ENCODE data around the gene MAP3K6. TPM values are rescaled to one million over a fixed set of nuclear protein-coding genes. Genes with fewer than 3 reads are reported as not detected.

The MAP3K6 gene
- total and polyA plus RNA-seq, 3 experiments from 2014 or later: 6.0 to 7.1 (median 6.9) TPM

GRCh38 chr1:27330786-27331185, 36.0 kb downstream of the MAP3K6 start:
- Histone ChIP-seq H3K27me3 (ENCODE audit: insufficient read depth, low read length, poor library complexity, severe bottlenecking) (no peaks in the 10 kb centered on the region), H3K36me3 (ENCODE audit: insufficient read depth, low read length) (peaks cover 42% of the 10 kb centered on the region), H3K4me1 (ENCODE audit: insufficient read depth, low read length) (peaks cover 29% of the 10 kb centered on the region), H3K9me3 (ENCODE audit: low read length) (no peaks in the 10 kb centered on the region), H3K4me3 (ENCODE audit: low read length) (no peak overlapping the region), H3K27ac (ENCODE audit: low read depth, low read length) (no peak overlapping the region)
- H3K9me3 Mint-ChIP-seq: no peaks in the 10 kb centered on the region
- no peak for DNase-seq
- no peaks in the 10 kb centered on the region for H3K27me3 Mint-ChIP-seq
- peaks cover 0 to 91% (median 3%) of the 10 kb centered on the region in 3 donors for H3K36me3 Mint-ChIP-seq
- H3K4me3 Mint-ChIP-seq: peak overlapping the region in 1 of 7 donors; percentile 23
- ChIA-PET POLR2A (no interaction called here), CTCF (interaction anchor here (0.9 to 8.8 kb wide), 2 partner anchors 24 to 30 kb away, joined by 3 to 99 read pairs; no protein-coding TSS in a partner anchor)
- peaks cover 39 to 67% (median 46%) of the 10 kb centered on the region in 3 donors for H3K4me1 Mint-ChIP-seq
- peak overlapping the region in 3 of 8 donors; percentile 50 to 95 (median 60) for H3K27ac Mint-ChIP-seq

GRCh38 chr1:27327964-27328363, 38.8 kb downstream of the MAP3K6 start:
- ChIA-PET CTCF (interaction anchor here (1.3 to 6.3 kb wide), 4 partner anchors 8 to 62 kb away, joined by 3 to 25 read pairs (median 5); no protein-coding TSS in a partner anchor), POLR2A (no interaction called here)
- H3K4me3 Mint-ChIP-seq: peak overlapping the region in 2 of 7 donors; percentile 22
- Histone ChIP-seq H3K4me3 (ENCODE audit: low read length) (no peak overlapping the region), H3K27me3 (ENCODE audit: insufficient read depth, low read length, poor library complexity, severe bottlenecking) (no peaks in the 10 kb centered on the region), H3K36me3 (ENCODE audit: insufficient read depth, low read length) (peaks cover 37% of the 10 kb centered on the region), H3K9me3 (ENCODE audit: low read length) (no peaks in the 10 kb centered on the region), H3K4me1 (ENCODE audit: insufficient read depth, low read length) (peaks cover 39% of the 10 kb centered on the region), H3K27ac (ENCODE audit: low read depth, low read length) (no peak overlapping the region)
- H3K27me3 Mint-ChIP-seq: no peaks in the 10 kb centered on the region
- peaks cover 53 to 90% (median 68%) of the 10 kb centered on the region in 3 donors for H3K4me1 Mint-ChIP-seq
- H3K27ac Mint-ChIP-seq: peak overlapping the region in 4 of 8 donors; percentile 5 to 73 (median 18)
- no peaks in the 10 kb centered on the region for H3K9me3 Mint-ChIP-seq
- DNase-seq: no peak
- H3K36me3 Mint-ChIP-seq: peaks cover 0 to 83% (median 6%) of the 10 kb centered on the region in 3 donors

GRCh38 chr1:27325286-27325685, 41.5 kb downstream of the MAP3K6 start:
- H3K4me3 ChIP-seq (ENCODE audit: low read length): no peak overlapping the region
- no peak overlapping the region for H3K27ac ChIP-seq (ENCODE audit: low read depth, low read length)
- H3K4me3 Mint-ChIP-seq: peak overlapping the region in 2 of 7 donors; percentile 18 to 68
- POLR2A ChIA-PET: interaction anchor here (2.9 kb wide), 1 partner anchor 17 kb away, joined by 8 read pairs; the partner anchor contains the start of gene SYTL1
- H3K4me1 ChIP-seq (ENCODE audit: insufficient read depth, low read length): peaks cover 38% of the 10 kb centered on the region
- peaks cover 57 to 83% (median 74%) of the 10 kb centered on the region in 3 donors for H3K4me1 Mint-ChIP-seq
- H3K36me3 ChIP-seq (ENCODE audit: insufficient read depth, low read length): peaks cover 23% of the 10 kb centered on the region
- CTCF ChIA-PET: interaction anchor here (1.5 to 6.3 kb wide), 4 partner anchors 25 to 70 kb away, joined by 3 to 25 read pairs (median 5); no protein-coding TSS in a partner anchor
- H3K9me3 Mint-ChIP-seq: no peaks in the 10 kb centered on the region
- H3K27ac Mint-ChIP-seq: peak overlapping the region in 3 of 8 donors; percentile 53 to 77 (median 54)
- H3K9me3 ChIP-seq (ENCODE audit: low read length): no peaks in the 10 kb centered on the region
- H3K27me3 Mint-ChIP-seq: peaks cover 2 to 4% of the 10 kb centered on the region in 2 donors
- peaks cover 0 to 66% (median 6%) of the 10 kb centered on the region in 3 donors for H3K36me3 Mint-ChIP-seq
- no peak for DNase-seq
- H3K27me3 ChIP-seq (ENCODE audit: insufficient read depth, low read length, poor library complexity, severe bottlenecking): peaks cover 3% of the 10 kb centered on the region

- peak overlapping the region; percentile 95 for H3K27ac ChIP-seq (ENCODE audit: low read depth, low read length)
- Mint-ChIP-seq H3K36me3 (peaks cover 0 to 45% (median 6%) of the 10 kb centered on the region in 3 donors), H3K27ac (peak overlapping the region; percentile 82 to 97 (median 96)), H3K4me1 (peaks cover 43 to 63% (median 54%) of the 10 kb centered on the region in 3 donors), H3K27me3 (peaks cover 4% of the 10 kb centered on the region in 2 donors), H3K9me3 (no peaks in the 10 kb centered on the region), H3K4me3 (peak overlapping the region; percentile 95 to 99 (median 97))
- peak overlapping the region; percentile 93 for H3K4me3 ChIP-seq (ENCODE audit: low read length)
- POLR2A ChIA-PET: interaction anchor here (0.8 to 2.9 kb wide), 3 partner anchors 17 to 69 kb away, joined by 3 to 8 read pairs (median 4); partner anchors contain the start of gene SYTL1
- CTCF ChIA-PET: interaction anchor here (0.7 to 6.3 kb wide), 6 partner anchors 10 to 35 kb away, joined by 3 to 25 read pairs (median 3); no protein-coding TSS in a partner anchor
- peaks cover 38% of the 10 kb centered on the region for H3K4me1 ChIP-seq (ENCODE audit: insufficient read depth, low read length)
- DNase-seq: no peak
- H3K36me3 ChIP-seq (ENCODE audit: insufficient read depth, low read length): peaks cover 17% of the 10 kb centered on the region
- peaks cover 9% of the 10 kb centered on the region for H3K27me3 ChIP-seq (ENCODE audit: insufficient read depth, low read length, poor library complexity, severe bottlenecking)
- no peaks in the 10 kb centered on the region for H3K9me3 ChIP-seq (ENCODE audit: low read length)
These were observed 44.1 kb downstream of the MAP3K6 start for GRCh38 chr1:27322569-27323240.

GRCh38 chr1:27321813-27322568, 44.8 kb downstream of the MAP3K6 start, which contains the start of gene TMEM222:
TSS of gene TMEM222 (plus strand) at chr1:27322163. CDS start at chr1:27322198, 35 bp downstream.
- H3K27ac Mint-ChIP-seq: peak within 1 kb of the TSS; percentile 82 to 97 (median 96)
- H3K4me1 Mint-ChIP-seq: peaks cover 40 to 58% (median 50%) of the 10 kb centered on the region in 3 donors
- H3K9me3 ChIP-seq (ENCODE audit: low read length): no peaks in the 10 kb centered on the region
- DNase-seq: peak; percentile 95 to 97 (median 97)
- H3K4me1 ChIP-seq (ENCODE audit: insufficient read depth, low read length): peaks cover 36% of the 10 kb centered on the region
- POLR2A ChIA-PET: interaction anchor here (0.8 to 2.9 kb wide), 3 partner anchors 18 to 69 kb away, joined by 3 to 8 read pairs (median 4); partner anchors contain the start of gene SYTL1
- peaks cover 0 to 41% (median 5%) of the 10 kb centered on the region in 3 donors for H3K36me3 Mint-ChIP-seq
- H3K27me3 ChIP-seq (ENCODE audit: insufficient read depth, low read length, poor library complexity, severe bottlenecking): peaks cover 9% of the 10 kb centered on the region
- peak within 1 kb of the TSS; percentile 95 for H3K27ac ChIP-seq (ENCODE audit: low read depth, low read length)
- CTCF ChIA-PET: interaction anchor here (0.7 to 6.3 kb wide), 6 partner anchors 11 to 35 kb away, joined by 3 to 25 read pairs (median 3); no protein-coding TSS in a partner anchor
- H3K4me3 Mint-ChIP-seq: peak within 1 kb of the TSS; percentile 95 to 99 (median 97)
- H3K27me3 Mint-ChIP-seq: peaks cover 4% of the 10 kb centered on the region in 2 donors
- H3K36me3 ChIP-seq (ENCODE audit: insufficient read depth, low read length): peaks cover 17% of the 10 kb centered on the region
- peak within 1 kb of the TSS; percentile 93 for H3K4me3 ChIP-seq (ENCODE audit: low read length)
- no peaks in the 10 kb centered on the region for H3K9me3 Mint-ChIP-seq

- H3K36me3 ChIP-seq (ENCODE audit: insufficient read depth, low read length): no peaks in the 10 kb centered on the region
- H3K4me3 ChIP-seq (ENCODE audit: low read length): no peak overlapping the region
- H3K9me3 ChIP-seq (ENCODE audit: low read length): no peaks in the 10 kb centered on the region
- peaks cover 18% of the 10 kb centered on the region for H3K4me1 ChIP-seq (ENCODE audit: insufficient read depth, low read length)
- Mint-ChIP-seq H3K4me3 (no peak overlapping the region), H3K36me3 (peaks cover 0 to 10% (median 0%) of the 10 kb centered on the region in 3 donors), H3K27ac (no peak overlapping the region), H3K27me3 (peaks cover 4% of the 10 kb centered on the region in 2 donors), H3K9me3 (no peaks in the 10 kb centered on the region), H3K4me1 (peaks cover 15 to 24% (median 18%) of the 10 kb centered on the region in 3 donors)
- H3K27me3 ChIP-seq (ENCODE audit: insufficient read depth, low read length, poor library complexity, severe bottlenecking): peaks cover 9% of the 10 kb centered on the region
- DNase-seq: no peak
- no peak overlapping the region for H3K27ac ChIP-seq (ENCODE audit: low read depth, low read length)
- CTCF ChIA-PET: interaction anchor here (1.0 to 2.0 kb wide), 4 partner anchors 18 to 68 kb away, joined by 3 to 8 read pairs (median 5); no protein-coding TSS in a partner anchor
- POLR2A ChIA-PET: interaction anchor here (0.6 to 1.3 kb wide), 3 partner anchors 12 to 46 kb away, joined by 3 to 11 read pairs (median 3); no protein-coding TSS in a partner anchor
These were observed 48.2 kb downstream of the MAP3K6 start for GRCh38 chr1:27318596-27318995.

- peaks cover 11 to 21% (median 13%) of the 10 kb centered on the region in 3 donors for H3K4me1 Mint-ChIP-seq
- Histone ChIP-seq H3K4me3 (ENCODE audit: low read length) (no peak overlapping the region), H3K4me1 (ENCODE audit: insufficient read depth, low read length) (peaks cover 13% of the 10 kb centered on the region), H3K27me3 (ENCODE audit: insufficient read depth, low read length, poor library complexity, severe bottlenecking) (peaks cover 9% of the 10 kb centered on the region), H3K27ac (ENCODE audit: low read depth, low read length) (no peak overlapping the region), H3K9me3 (ENCODE audit: low read length) (no peaks in the 10 kb centered on the region), H3K36me3 (ENCODE audit: insufficient read depth, low read length) (no peaks in the 10 kb centered on the region)
- CTCF ChIA-PET: interaction anchor here (1.0 to 2.0 kb wide), 4 partner anchors 18 to 68 kb away, joined by 3 to 8 read pairs (median 5); no protein-coding TSS in a partner anchor
- peaks cover 0 to 10% (median 0%) of the 10 kb centered on the region in 3 donors for H3K36me3 Mint-ChIP-seq
- peaks cover 4% of the 10 kb centered on the region in 2 donors for H3K27me3 Mint-ChIP-seq
- no peaks in the 10 kb centered on the region for H3K9me3 Mint-ChIP-seq
- POLR2A ChIA-PET: interaction anchor here (0.6 kb wide), 2 partner anchors 28 to 400 kb away, joined by 3 read pairs; no protein-coding TSS in a partner anchor
- DNase-seq: no peak
- H3K27ac Mint-ChIP-seq: peak overlapping the region in 1 of 8 donors; percentile 9
- no peak overlapping the region for H3K4me3 Mint-ChIP-seq
These were observed 48.6 kb downstream of the MAP3K6 start for GRCh38 chr1:27318136-27318535.
